GM21528 (cell line): Measurements from ENCODE around the gene MAN1B1.
"Not testable (repeated sequence)": the region's sequence is repeated elsewhere in the genome, so short reads cannot be mapped to it uniquely, and the experiment has no call there.

Experiments used
- ATAC-seq: cut with Tn5 transposase; IDR thresholded peaks from one replicate; pipeline ENCODE4 v1.9.1; 2021; ENCODE audit warnings: mild to moderate bottlenecking, moderate library complexity; ENCODE audit not compliant: unreplicated experiment, low FRiP score

The MAN1B1 gene

GRCh38 chr9:137109250-137110146 lies 22.7 kb downstream of the MAN1B1 start:
- ATAC-seq, result no peak

DNA sequence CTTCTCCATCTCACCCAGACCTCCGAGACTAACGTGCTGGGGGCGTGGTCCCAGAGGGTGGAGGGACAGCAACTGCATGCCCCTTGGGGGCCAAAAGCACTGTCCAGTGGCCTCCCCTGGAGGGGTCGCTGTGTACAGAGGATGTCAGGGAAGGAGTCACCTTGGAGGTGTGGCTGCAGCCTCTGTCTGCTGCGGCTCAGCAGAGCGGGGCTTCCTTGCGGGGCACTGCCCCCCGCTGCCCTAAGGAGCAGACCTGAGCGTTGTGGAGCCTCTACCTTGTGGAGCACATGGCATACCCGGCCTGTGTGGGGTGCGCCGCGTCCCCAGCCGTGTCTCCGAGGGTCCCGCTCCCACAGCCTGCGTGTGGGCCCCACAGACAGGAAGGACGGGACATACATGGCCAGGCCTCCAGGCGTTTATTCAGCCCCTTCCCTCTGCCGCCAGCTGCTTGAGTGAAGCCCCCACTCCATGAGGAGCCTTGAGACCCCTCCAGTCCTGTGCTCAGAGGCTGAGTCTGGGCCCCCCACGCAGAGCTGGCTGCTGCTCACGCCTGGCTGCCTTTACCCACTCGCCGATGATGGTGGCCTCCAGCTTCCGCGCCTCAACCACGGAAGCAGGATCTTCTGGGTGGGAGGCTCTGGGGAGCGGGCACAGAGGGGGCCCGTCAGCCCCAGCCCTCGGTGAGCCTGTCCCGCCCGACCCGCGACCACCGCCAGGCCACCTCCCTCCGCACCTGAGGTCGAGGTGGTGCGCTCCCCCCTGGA lies 23.5 kb downstream of the MAN1B1 start:
- no peak for ATAC-seq

DNA sequence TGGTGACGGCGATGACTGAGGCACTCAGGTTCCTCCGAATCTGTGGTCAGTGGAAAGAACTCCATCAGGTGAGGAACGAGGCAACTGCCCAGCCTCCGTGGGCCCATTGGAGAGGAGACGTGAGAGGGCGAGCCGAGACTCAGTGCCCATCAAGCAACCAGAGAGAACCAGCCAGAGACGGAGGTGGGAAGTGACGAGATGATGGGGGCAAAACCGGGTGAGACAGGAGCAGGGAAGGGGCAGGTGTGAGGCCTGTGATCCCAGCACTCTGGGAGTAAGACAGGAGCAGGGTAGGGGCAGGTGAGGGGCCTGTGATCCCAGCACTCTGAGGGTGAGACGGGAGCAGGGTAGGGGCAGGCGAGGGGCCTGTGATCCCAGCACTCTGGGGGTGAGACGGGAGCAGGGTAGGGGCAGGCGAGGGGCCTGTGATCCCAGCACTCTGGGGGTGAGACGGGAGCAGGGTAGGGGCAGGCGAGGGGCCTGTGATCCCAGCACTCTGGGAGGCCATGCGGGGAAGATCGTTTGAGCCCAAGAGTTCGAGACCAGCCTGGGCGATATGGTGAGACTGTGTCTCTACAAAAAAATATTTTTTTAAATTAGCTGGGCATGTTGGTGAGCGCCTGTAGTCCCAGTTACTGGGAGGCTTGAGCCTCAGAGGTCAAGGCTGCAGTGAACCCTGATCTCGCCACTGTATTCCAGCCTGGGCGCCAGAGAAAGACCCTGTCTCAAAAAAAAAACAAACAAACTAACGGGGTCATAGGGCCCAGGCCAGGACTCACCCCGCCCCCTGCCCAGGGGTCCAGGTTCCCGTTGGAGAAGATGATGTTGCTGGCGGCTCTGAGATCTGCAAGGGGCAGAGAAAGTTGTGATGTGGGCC lies 24.4 kb downstream of the MAN1B1 start:
- ATAC-seq, result no peak

- no peak for ATAC-seq
Observed at GRCh38 chr9:137111788-137112563, 25.2 kb downstream of the MAN1B1 start.

DNA sequence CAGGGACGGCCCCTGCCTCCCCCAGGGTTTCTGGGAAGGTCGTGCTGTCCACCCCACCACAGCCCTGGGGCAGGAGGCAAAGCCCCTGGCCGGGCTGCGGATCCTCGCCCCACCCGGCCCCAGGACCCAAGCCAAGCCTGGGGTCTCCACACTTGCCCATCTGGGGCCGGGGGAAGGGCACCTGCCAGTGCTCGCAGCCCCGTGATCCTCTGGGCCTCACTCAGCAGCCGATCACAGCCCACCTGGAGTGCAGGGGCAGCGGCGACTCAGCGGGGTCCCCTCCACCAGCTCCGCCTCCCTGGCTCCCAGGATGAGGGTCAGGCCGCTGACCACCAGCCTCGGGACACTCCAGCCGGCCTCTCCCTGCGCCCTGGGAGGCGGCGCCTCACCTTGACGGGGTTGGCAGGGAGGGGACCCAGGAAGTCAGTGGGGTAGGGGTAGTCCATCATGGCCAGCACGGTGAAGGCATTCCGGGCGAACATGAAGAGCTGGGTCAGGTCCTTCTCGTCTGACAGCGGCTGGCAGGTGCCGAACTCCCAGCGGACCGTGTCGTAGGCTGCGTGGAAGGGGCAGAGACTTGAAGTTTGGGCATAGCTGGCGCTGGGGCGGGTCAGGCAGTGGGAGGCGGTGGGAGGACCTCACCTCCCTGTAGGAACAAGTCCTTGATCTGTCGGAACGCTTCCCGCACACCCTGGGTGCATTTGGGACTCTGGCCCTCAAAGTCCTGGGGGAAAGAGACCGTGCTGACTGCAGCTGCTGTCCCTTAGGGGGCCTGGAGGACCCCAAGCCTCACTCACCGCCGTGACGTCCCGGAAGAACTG lies 26.0 kb downstream of the MAN1B1 start:
- ATAC-seq, result no peak

GRCh38 chr9:137113385-137114159 lies 26.8 kb downstream of the MAN1B1 start:
- ATAC-seq, result no peak

GRCh38 chr9:137114220-137114612 lies 27.4 kb downstream of the MAN1B1 start:
- ATAC-seq, result no peak

DNA sequence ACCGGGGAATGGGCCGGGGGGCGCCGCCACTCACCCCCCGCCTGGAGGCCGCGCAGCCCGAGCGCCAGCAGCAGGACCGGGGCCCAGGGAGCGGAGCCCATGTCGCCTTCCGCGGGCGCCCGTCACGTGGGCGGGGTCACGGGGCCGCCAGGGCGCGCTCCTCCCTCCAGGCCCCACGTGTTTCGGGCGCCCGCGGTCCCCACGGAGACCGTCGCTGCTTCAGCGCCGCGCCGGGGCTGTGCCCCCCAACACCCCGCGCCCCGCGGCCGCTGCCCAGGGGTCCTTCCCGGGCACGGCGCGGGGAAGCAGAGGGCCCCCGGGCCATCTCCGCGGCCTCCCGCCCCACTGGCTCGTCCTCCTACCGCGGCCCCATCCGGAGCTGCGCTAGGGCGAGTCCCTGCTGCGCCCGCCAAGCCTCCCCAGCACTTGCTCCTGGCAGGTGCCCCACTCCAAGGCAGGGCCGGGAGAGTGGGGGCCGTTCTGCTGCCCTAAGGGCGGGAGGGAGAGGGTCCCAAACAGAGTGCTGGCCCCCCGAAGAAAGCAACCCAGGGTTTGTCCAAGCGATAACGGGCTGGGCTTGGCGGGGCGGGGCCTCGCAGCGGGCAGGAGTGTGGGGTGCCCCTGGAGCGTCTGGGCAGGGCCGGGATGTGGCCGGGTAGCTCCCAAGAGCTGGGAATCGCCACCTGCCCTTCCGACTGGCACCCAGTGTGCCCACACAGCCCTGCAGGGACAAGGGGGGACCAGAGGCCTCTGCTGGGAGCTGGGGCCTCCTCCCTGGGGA lies 28.0 kb downstream of the MAN1B1 start, which contains the start of gene DPP7:
TSS of gene DPP7 (minus strand) at position 121 of the 781 bp plus-strand sequence. CDS start at position 101, 20 bp downstream.
- ATAC-seq, result peak; percentile 61

- no peak for ATAC-seq
Observed at GRCh38 chr9:137115394-137116026, 28.7 kb downstream of the MAN1B1 start.

- ATAC-seq, result no peak
Observed at GRCh38 chr9:137116027-137116507, 29.3 kb downstream of the MAN1B1 start.

DNA sequence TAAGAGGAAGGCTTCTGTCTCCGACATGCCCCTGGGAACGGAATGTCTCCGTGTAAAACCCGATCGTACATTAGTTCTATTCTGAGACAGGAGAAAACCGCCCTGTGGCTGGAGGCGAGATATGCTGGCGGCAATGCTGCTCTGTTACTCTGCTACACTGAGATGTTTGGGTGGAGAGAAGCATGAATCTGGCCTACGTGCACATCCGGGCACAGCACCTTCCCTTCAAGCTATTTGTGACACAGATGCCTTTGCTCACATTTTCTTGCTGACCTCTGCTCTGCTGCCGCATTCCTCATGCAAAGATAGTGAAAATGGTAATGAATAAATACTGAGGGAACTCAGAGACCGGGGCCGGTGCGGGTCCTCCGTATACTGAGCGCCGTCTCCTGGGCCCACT lies 29.9 kb downstream of the MAN1B1 start:
- ATAC-seq, result no peak

GRCh38 chr9:137117269-137117731 lies 30.5 kb downstream of the MAN1B1 start:
- ATAC-seq, result no peak

DNA sequence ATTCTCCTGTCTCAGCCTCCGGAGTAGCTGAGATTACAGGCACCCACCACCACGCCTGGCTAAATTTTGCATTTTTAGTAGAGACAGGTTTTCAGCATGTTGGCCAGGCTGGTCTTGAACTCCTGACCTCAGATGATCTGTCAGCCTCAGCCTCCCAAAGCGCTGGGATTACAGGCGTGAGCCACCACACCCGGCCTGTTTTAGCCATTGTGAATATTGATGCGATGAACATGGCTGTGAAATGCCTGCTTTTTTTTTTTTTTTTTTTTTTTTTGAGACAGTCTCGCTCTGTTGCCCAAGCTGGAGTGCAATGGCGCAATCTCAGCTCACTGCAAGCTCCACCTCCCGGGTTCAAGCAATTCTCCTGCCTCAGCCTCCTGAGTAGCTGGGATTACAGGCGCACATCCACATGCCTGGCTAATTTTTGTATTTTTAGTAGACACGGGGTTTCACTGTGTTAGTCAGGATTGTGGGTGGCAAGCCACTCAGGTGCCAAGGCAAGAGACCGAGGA lies 31.4 kb downstream of the MAN1B1 start:
- ATAC-seq, result not testable (repeated sequence)

DNA sequence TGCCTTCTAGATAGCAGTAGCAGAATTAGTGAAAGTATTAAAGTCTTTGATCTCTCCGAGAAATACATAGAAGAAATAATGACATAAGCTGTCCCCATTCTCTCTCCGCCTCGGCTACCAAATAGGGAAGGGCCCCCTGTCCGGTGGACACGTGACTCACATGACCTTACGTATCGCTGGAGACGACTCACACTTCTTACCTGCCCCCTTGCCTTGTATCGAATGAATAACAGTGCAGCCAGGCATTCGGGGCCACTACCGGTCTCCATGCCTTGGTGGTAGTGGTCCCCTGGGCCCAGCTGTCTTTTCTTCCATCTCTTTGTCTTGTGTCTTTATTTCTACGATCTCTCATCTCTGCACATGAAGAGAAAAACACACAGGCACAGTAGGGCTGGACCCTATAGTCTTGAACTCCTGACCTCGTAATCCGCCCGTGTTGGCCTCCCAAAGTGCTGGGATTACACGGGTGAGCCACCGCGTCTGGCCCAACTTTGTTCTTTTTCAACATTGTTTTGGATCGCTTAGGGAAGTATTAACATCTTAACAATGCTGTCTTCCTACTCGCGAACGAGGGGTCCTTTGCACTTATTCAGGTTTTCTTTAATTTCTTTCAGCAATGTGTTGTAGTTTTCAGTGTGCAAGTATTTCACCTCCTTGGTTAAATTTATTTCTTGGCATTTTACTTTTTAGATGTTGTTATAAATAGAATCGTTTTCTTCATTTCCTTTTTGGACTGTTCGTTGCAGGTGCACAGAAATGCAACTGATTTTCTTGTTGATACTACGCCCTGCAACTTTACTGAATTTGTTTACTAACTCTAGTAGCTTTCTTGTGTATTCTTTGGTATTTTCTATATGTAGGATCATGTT lies 35.4 kb downstream of the MAN1B1 start:
- not testable (repeated sequence) for ATAC-seq

GRCh38 chr9:137122796-137123467 lies 36.1 kb downstream of the MAN1B1 start:
- not testable (repeated sequence) for ATAC-seq
